ENCODE measurements around the gene CXCL9.

- TF ChIP-seq CTCF (IDR thresholded peaks at IDR 0.05; ENCODE audit: insufficient read depth, low read length, poor library complexity, severe bottlenecking), result no peak
- TF ChIP-seq EZH2phosphoT487 (conservative IDR thresholded peaks at IDR 0.05; ENCODE audit: low read length), result no peak
Measured at GRCh38 chr4:76001700-76002099, 5.6 kb downstream of the CXCL9 start.
